ENCODE measurements around the gene STOML3. TPM values are rescaled to one million over a fixed set of nuclear protein-coding genes. Genes with fewer than 3 reads are reported as not detected.

The STOML3 gene
- total and polyA plus RNA-seq, 2 of the 8 experiments (the other 6 are each of a cell fraction or from before 2014, with no cell fraction given), result 0.06 TPM; not detected in 1

- POLR2A ChIA-PET (ENCODE audit: partially characterized antibody), result no interaction called here
- Histone ChIP-seq H2AK5ac (ENCODE audit: low read depth, low read length) (no peak overlapping the region), H2BK20ac (ENCODE audit: low read length) (no peak overlapping the region), H3K79me2 (ENCODE audit: control insufficient read depth in 1 of 2, insufficient read depth in 2 of 2, low read length in 2 of 2) (no peaks in the 10 kb centered on the region), H3K4ac (replicated peaks; ENCODE audit: insufficient read length, low read depth, low read length) (no peak overlapping the region), H4K91ac (replicated peaks; ENCODE audit: insufficient read length, low read length) (no peak overlapping the region), H3K23me2 (ENCODE audit: low read depth, low read length) (no peaks in the 10 kb centered on the region), H3K4me2 (ENCODE audit: insufficient read depth in 1 of 2, low read depth in 2 of 2, low read length in 2 of 2) (no peak overlapping the region), H4K5ac (ENCODE audit: insufficient read length, low read depth, low read length) (no peak overlapping the region), H4K8ac (ENCODE audit: extremely low read depth, insufficient read depth, low read length) (no peak overlapping the region), H3K23ac (ENCODE audit: insufficient read length) (no peak overlapping the region), H3K4me3 (ENCODE audit: extremely low read depth in 1 of 4, insufficient read depth in 2 of 4, low read depth in 3 of 4, low read length in 4 of 4) (no peak overlapping the region), H2BK15ac (ENCODE audit: low read length) (no peak overlapping the region), H3K14ac (ENCODE audit: insufficient read length) (no peak overlapping the region), H3K9me3 (ENCODE audit: insufficient read depth in 2 of 2, low read depth in 1 of 2, low read length in 1 of 2) (no peaks in the 10 kb centered on the region), H3K27ac (ENCODE audit: low read depth, low read length) (no peak overlapping the region), H3K27me3 (replicated peaks in 1 of 4; ENCODE audit: control insufficient read depth in 3 of 4, extremely low read depth in 1 of 4, insufficient read depth in 3 of 4, low read length in 3 of 4) (no peaks in the 10 kb centered on the region), H4K20me1 (replicated peaks in 1 of 2; ENCODE audit: control insufficient read depth in 1 of 2, insufficient read depth in 2 of 2, low read length in 2 of 2) (no peaks in the 10 kb centered on the region), H2BK120ac (replicated peaks; ENCODE audit: low read depth, low read length) (no peak overlapping the region), H3K56ac (replicated peaks; ENCODE audit: insufficient read length, low read depth, low read length) (no peak overlapping the region), H3K79me1 (ENCODE audit: low read depth, low read length) (no peaks in the 10 kb centered on the region), H2AFZ (ENCODE audit: low read length) (no peak overlapping the region), H3K36me3 (ENCODE audit: control insufficient read depth in 2 of 4, insufficient read depth in 4 of 4, low read length in 3 of 4) (no peaks in the 10 kb centered on the region), H2BK12ac (ENCODE audit: low read depth, low read length) (no peak overlapping the region), H2BK5ac (ENCODE audit: low read depth, low read length) (no peak overlapping the region), H3K18ac (ENCODE audit: extremely low read depth, low read length) (no peak overlapping the region), H3K4me1 (replicated peaks in 1 of 4; ENCODE audit: control insufficient read depth in 3 of 4, insufficient read depth in 4 of 4, low read length in 3 of 4) (peaks cover 0 to 16% (median 5%) of the 10 kb centered on the region in 4 experiments; a peak in 6 of 7 replicates), H3K9ac (replicated peaks in 1 of 4; ENCODE audit: extremely low read depth in 1 of 4, low read depth in 3 of 4, low read length in 3 of 4) (no peak overlapping the region)
- WGBS, 2 experiments (ENCODE audit: extremely low coverage in 1 of 2, insufficient coverage in 1 of 2, insufficient read length in 1 of 2, insufficient replicate concordance in 2 of 2, low coverage in 1 of 2, low lambda C conversion rate in 2 of 2, missing lambda C conversion rate in 1 of 2), result 90% methylated on average over 2 of the region's 2 CpGs; no CpG with 5 or more reads in 1 of the 2 experiments
- FAIRE-seq (no peak), DNase-seq (ENCODE audit: low read depth in 1 of 2, low spot score in 2 of 2) (no peak)
- CTCF ChIA-PET (ENCODE audit: partially characterized antibody), result interaction anchor here (0.9 kb wide), 1 partner anchor 294 kb away, joined by 3 read pairs; no protein-coding TSS in a partner anchor
- TF ChIP-seq JUN (IDR thresholded peaks at IDR 0.05; ENCODE audit: low read depth, low read length) (no peak), TAF7 (optimal IDR thresholded peaks at IDR 0.05; ENCODE audit: borderline replicate concordance, low read depth, low read length) (no peak), ZNF274 (IDR thresholded peaks at IDR 0.05; ENCODE audit: borderline replicate concordance, extremely low read depth, low read length) (no peak)
Observed at GRCh38 chr13:38967446-38967845, 23.2 kb downstream of the STOML3 start.
